GM19463 (cell line): Measurements from ENCODE around the gene GOLGA1.
A peak's percentile ranks its signal among the peaks of the same experiment; 100 is the strongest.

Experiments
- ATAC-seq: cut with Tn5 transposase; IDR thresholded peaks from one replicate; pipeline ENCODE4 v1.9.1; 2021; ENCODE audit warnings: mild to moderate bottlenecking, moderate library complexity; ENCODE audit not compliant: unreplicated experiment

GOLGA1 gene

GRCh38 chr9:124884376-124884775 lies 56.5 kb downstream of the GOLGA1 start:
- ATAC-seq: no peak

GRCh38 chr9:124882231-124882630 lies 58.7 kb downstream of the GOLGA1 start:
- ATAC-seq: no peak

GRCh38 chr9:124881138-124881743 lies 59.6 kb downstream of the GOLGA1 start:
- ATAC-seq: no peak

- no peak for ATAC-seq
Measured at GRCh38 chr9:124880501-124880900, 60.4 kb downstream of the GOLGA1 start.

GRCh38 chr9:124879226-124879625 lies 61.7 kb downstream of the GOLGA1 start:
- ATAC-seq: no peak

- ATAC-seq: no peak
Measured at GRCh38 chr9:124878518-124878917, 62.4 kb downstream of the GOLGA1 start.

- ATAC-seq: no peak
Measured at GRCh38 chr9:124878021-124878420, 62.9 kb downstream of the GOLGA1 start.

- ATAC-seq: no peak
Measured at GRCh38 chr9:124877021-124877782, 63.7 kb downstream of the GOLGA1 start.

GRCh38 chr9:124875501-124875900 lies 65.4 kb downstream of the GOLGA1 start:
- no peak for ATAC-seq

- ATAC-seq: no peak
Measured at GRCh38 chr9:124873664-124874063, 67.2 kb downstream of the GOLGA1 start.

- no peak for ATAC-seq
Measured at GRCh38 chr9:124871156-124871561, 69.7 kb downstream of the GOLGA1 start.

- ATAC-seq: no peak
Measured at GRCh38 chr9:124870723-124871122, 70.2 kb downstream of the GOLGA1 start.

- peak; percentile 43 for ATAC-seq
Measured at GRCh38 chr9:124869986-124870560, 70.8 kb downstream of the GOLGA1 start.

GRCh38 chr9:124869466-124869985 lies 71.4 kb downstream of the GOLGA1 start:
- peak; percentile 3 for ATAC-seq

- ATAC-seq: peak; percentile 67
Measured at GRCh38 chr9:124868511-124869465, 72.1 kb downstream of the GOLGA1 start.

GRCh38 chr9:124863371-124863871 lies 77.5 kb downstream of the GOLGA1 start:
- no peak for ATAC-seq

GRCh38 chr9:124861342-124862229 lies 79.3 kb downstream of the GOLGA1 start, which contains the start of the genes ARPC5L and RPL35:
Gene ARPC5L (plus strand): TSS chr9:124862130. CDS start chr9:124869291, 7,161 bp downstream.
Gene RPL35 (minus strand): TSS chr9:124861957. CDS start chr9:124861912, 45 bp downstream.
- ATAC-seq: peak; percentile 91

- ATAC-seq: no peak
Measured at GRCh38 chr9:124860582-124861341, 80.1 kb downstream of the GOLGA1 start.
